Measurements from ENCODE around the gene MLX. TPM values are rescaled to one million over a fixed set of nuclear protein-coding genes. Genes with fewer than 3 reads are reported as not detected.

The MLX gene, protein sequence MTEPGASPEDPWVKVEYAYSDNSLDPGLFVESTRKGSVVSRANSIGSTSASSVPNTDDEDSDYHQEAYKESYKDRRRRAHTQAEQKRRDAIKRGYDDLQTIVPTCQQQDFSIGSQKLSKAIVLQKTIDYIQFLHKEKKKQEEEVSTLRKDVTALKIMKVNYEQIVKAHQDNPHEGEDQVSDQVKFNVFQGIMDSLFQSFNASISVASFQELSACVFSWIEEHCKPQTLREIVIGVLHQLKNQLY
- 10 to 100 TPM; 34.2 to 58.8 (median 47.0) TPM for total RNA-seq
- 10 to 100 TPM; 46.0 to 95.0 (median 52.6) TPM for polyA plus RNA-seq
- long read RNA-seq, donor 1, transcript MLX-201 (8 exons, 2,586 nt): minor isoform, 7 of 24 reads
- long read RNA-seq, donor 1, transcript MLX-203 (8 exons, 2,428 nt): major isoform, 14 of 24 reads
- long read RNA-seq, donor 1, partial matches to known transcripts: 0 of 24 reads
- long read RNA-seq, donor 1, other reads (novel, unspliced or antisense): 0 of 24 reads
- long read RNA-seq, donor 2, transcript MLX-203 (8 exons, 2,428 nt): major isoform, 8 of 10 reads
- long read RNA-seq, donor 2, partial matches to known transcripts: 0 of 10 reads
- long read RNA-seq, donor 2, other reads (novel, unspliced or antisense): 0 of 10 reads
- long read RNA-seq, donor 3, transcript MLX-203 (8 exons, 2,428 nt): major isoform, 14 of 19 reads
- long read RNA-seq, donor 3, partial matches to known transcripts: 0 of 19 reads
- long read RNA-seq, donor 3, other reads (novel, unspliced or antisense): 0 of 19 reads
- long read RNA-seq, donor 4, transcript MLX-203 (8 exons, 2,428 nt): major isoform, 15 of 27 reads
- long read RNA-seq, donor 4, partial matches to known transcripts: 2 of 27 reads
- long read RNA-seq, donor 4, other reads (novel, unspliced or antisense): 3 of 27 reads
- long read RNA-seq, donor 5, transcript MLX-201 (8 exons, 2,586 nt): minor isoform, 9 of 76 reads
- long read RNA-seq, donor 5, transcript MLX-202 (7 exons, 2,334 nt): minor isoform, 5 of 76 reads
- long read RNA-seq, donor 5, transcript MLX-203 (8 exons, 2,428 nt): major isoform, 48 of 76 reads
- long read RNA-seq, donor 5, partial matches to known transcripts: 2 of 76 reads
- long read RNA-seq, donor 5, other reads (novel, unspliced or antisense): 12 of 76 reads
- long read RNA-seq, donor 6, transcript MLX-203 (8 exons, 2,428 nt): major isoform, 5 of 21 reads
- long read RNA-seq, donor 6, partial matches to known transcripts: 1 of 21 reads
- long read RNA-seq, donor 6, other reads (novel, unspliced or antisense): 8 of 21 reads
- long read RNA-seq, donor 7, partial matches to known transcripts: 6 of 14 reads
- long read RNA-seq, donor 7, other reads (novel, unspliced or antisense): 0 of 14 reads
- long read RNA-seq, donor 8, transcript MLX-203 (8 exons, 2,428 nt): major isoform, 24 of 74 reads
- long read RNA-seq, donor 8, partial matches to known transcripts: 33 of 74 reads
- long read RNA-seq, donor 8, other reads (novel, unspliced or antisense): 9 of 74 reads
- long read RNA-seq, donor 9, transcript MLX-203 (8 exons, 2,428 nt): major isoform, 8 of 15 reads
- long read RNA-seq, donor 9, partial matches to known transcripts: 0 of 15 reads
- long read RNA-seq, donor 9, other reads (novel, unspliced or antisense): 0 of 15 reads
- long read RNA-seq, donor 10, transcript MLX-203 (8 exons, 2,428 nt): major isoform, 9 of 10 reads
- long read RNA-seq, donor 10, partial matches to known transcripts: 0 of 10 reads
- long read RNA-seq, donor 10, other reads (novel, unspliced or antisense): 0 of 10 reads

DNA sequence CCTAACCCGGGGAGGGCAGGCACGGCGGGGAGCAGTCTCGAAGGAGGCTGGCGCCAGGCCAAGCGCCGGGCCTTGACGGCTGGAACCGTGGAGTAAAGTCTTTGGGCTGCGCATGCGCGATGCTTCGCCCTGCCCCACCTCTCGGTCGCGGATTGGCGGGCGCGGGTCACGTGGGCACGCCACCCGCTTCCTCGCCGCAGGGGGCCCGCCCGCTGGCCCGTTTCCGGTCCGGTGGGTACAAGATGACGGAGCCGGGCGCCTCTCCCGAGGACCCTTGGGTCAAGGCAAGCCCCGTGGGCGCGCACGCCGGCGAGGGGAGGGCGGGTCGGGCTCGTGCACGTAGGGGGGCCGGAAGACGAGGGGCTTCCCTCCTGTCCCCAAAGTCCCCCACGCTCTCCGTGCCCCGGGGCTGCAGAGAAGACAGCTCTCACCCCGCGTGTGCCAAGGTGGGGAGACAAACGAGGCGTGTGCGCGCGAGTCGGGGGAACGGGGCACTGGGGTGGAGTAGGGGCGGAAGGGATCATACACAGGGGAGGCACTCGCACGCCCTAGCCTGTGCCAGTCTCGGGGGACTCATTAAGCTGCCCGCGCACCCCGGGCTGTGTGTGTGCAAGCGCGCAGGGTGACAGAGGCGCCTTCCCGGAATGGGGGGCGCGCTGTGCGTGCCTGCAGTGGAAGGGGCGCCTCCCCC is at the start of gene MLX:
MLX (plus strand) TSS at position 218 of the 691 bp plus-strand sequence; CDS start at position 243, 25 bp downstream.
- TF ChIP-seq, protein P1, sequence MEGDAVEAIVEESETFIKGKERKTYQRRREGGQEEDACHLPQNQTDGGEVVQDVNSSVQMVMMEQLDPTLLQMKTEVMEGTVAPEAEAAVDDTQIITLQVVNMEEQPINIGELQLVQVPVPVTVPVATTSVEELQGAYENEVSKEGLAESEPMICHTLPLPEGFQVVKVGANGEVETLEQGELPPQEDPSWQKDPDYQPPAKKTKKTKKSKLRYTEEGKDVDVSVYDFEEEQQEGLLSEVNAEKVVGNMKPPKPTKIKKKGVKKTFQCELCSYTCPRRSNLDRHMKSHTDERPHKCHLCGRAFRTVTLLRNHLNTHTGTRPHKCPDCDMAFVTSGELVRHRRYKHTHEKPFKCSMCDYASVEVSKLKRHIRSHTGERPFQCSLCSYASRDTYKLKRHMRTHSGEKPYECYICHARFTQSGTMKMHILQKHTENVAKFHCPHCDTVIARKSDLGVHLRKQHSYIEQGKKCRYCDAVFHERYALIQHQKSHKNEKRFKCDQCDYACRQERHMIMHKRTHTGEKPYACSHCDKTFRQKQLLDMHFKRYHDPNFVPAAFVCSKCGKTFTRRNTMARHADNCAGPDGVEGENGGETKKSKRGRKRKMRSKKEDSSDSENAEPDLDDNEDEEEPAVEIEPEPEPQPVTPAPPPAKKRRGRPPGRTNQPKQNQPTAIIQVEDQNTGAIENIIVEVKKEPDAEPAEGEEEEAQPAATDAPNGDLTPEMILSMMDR (IDR thresholded peaks at IDR 0.05): no peak
- TF ChIP-seq POLR2A (IDR thresholded peaks at IDR 0.05): peak in 1 of 2 donors; percentile 44
- Histone ChIP-seq H3K4me1 (replicated peaks in 1 of 2) (peaks cover 31 to 37% of the 10 kb centered on the region in 2 donors), H3K4me3 (peak within 1 kb of the TSS; percentile 9 to 95 (median 55)), H3K36me3 (replicated peaks in 1 of 2) (peaks cover 0 to 58% of the 10 kb centered on the region in 2 donors), H3K27me3 (no peaks in the 10 kb centered on the region), H3K9me3 (replicated peaks in 1 of 3) (no peaks in the 10 kb centered on the region), H3K27ac (peak within 1 kb of the TSS; percentile 76 to 94 (median 92))
- WGBS, 4 donors: 1% methylated on average over 16 to 72 of the region's 72 CpGs
- intact Hi-C loops (cut with DNase I): no loop called here
- DNase-seq: peak; percentile 95 to 97 (median 96)

DNA sequence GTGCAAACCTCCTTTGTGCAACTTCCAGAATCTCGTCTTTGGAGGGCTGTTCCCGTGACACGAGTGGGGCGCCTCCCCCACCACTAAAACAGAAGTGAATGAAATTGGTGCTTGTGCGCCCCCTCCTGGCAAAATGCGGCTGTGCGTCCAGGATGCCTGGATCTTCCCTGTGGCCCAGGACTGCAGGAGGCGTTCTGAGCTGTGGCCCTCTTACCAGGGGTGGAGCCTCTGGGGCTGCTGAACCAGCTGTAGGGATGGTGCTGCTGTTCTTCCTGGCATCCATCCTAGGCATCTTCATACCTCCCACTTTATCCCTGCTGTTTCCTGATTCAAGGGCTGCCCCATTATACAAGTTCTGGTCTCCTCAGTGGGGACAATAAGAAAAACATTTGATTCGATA is 49.4 kb upstream of the MLX start:
- Histone ChIP-seq H3K4me3 (no peak overlapping the region), H3K27me3 (no peaks in the 10 kb centered on the region), H3K27ac (peak overlapping the region; percentile 94 to 99 (median 95)), H3K36me3 (replicated peaks in 1 of 2) (peaks cover 0 to 41% of the 10 kb centered on the region in 2 donors), H3K4me1 (replicated peaks in 1 of 2) (peaks cover 52 to 66% of the 10 kb centered on the region in 2 donors), H3K9me3 (replicated peaks in 1 of 3) (no peaks in the 10 kb centered on the region)
- no peak for TF ChIP-seq POLR2A (IDR thresholded peaks at IDR 0.05)
- TF ChIP-seq, protein P1 (IDR thresholded peaks at IDR 0.05): peak; percentile 84 to 93 (median 86)
- DNase-seq: peak; percentile 78 to 96 (median 88)
- WGBS, 4 donors: 23 to 44% (median 26%) methylated on average over 6 to 9 of the region's 9 CpGs
- intact Hi-C loops (cut with DNase I): loop anchor here (5.0 to 10.0 kb wide), 2 partner anchors 90 to 193 kb away; no protein-coding TSS in a partner anchor

DNA sequence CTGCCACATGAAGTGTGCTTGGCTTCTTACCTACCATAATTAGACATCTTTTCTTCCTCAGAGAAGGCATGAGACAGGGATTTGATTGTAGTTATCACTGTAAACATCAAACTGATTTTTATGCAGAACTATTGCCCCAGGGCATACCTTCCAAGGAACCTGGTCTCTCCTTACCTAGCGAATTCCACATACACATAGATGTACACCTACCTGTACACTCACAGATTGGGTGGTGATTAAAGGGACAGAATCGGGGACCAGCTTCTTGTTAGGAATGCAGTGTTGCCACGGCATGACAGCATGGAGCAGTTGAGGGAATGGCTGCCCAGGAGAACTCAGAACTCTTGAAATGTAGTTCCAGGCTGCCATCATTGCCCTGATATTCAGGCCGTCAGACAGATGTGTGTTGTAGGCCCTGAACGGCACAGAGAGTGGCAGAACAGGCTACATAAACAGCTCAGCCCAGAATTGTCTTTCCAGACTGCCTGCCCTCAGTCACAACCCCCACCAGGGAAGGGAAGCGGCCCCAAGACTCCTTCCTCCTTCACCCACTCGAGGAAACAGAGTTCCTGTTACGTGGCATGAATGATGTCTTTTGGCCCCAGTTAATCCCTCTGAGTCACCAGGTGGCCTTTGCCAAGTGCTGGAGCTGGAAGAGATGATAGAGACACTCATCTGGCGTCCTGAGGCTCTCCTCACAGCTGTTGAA is 48.7 kb upstream of the MLX start:
- peak; percentile 86 to 96 (median 93) for DNase-seq
- WGBS, 4 donors: 15 to 36% (median 24%) methylated on average over 6 to 9 of the region's 9 CpGs
- Histone ChIP-seq H3K27me3 (no peaks in the 10 kb centered on the region), H3K27ac (peak overlapping the region; percentile 94 to 99 (median 95)), H3K4me1 (replicated peaks in 1 of 2) (peaks cover 56 to 69% of the 10 kb centered on the region in 2 donors), H3K4me3 (no peak overlapping the region), H3K36me3 (replicated peaks in 1 of 2) (peaks cover 0 to 41% of the 10 kb centered on the region in 2 donors), H3K9me3 (replicated peaks in 1 of 3) (no peaks in the 10 kb centered on the region)
- TF ChIP-seq POLR2A (IDR thresholded peaks at IDR 0.05): peak in 1 of 2 donors; percentile 70
- TF ChIP-seq, protein P1 (IDR thresholded peaks at IDR 0.05): no peak
- intact Hi-C loops (cut with DNase I): loop anchor here (5.0 to 10.0 kb wide), 2 partner anchors 91 to 193 kb away; no protein-coding TSS in a partner anchor
